Endothelial cell (in vitro differentiated cells): ENCODE data around the gene GIMAP6. TPM values are rescaled to one million over a fixed set of nuclear protein-coding genes. Genes with fewer than 3 reads are reported as not detected.

Source experiments
- DNase-seq: peaks from one replicate; pipeline ENCODE4 v3.0.0; 2021; ENCODE audit warnings: low spot score
- H3K27ac Mint-ChIP-seq: one replicate; pipeline ENCODE4 v1.8.0; 2021; ENCODE audit warnings: mixed read lengths, inconsistent platforms; ENCODE audit not compliant: unreplicated experiment
- H3K27me3 Mint-ChIP-seq: one replicate; pipeline ENCODE4 v1.8.0; 2021; ENCODE audit warnings: mild to moderate bottlenecking, moderate library complexity, mixed read lengths, inconsistent platforms; ENCODE audit not compliant: unreplicated experiment
- H3K36me3 Mint-ChIP-seq: one replicate; pipeline ENCODE4 v1.8.0; 2021; ENCODE audit warnings: mild to moderate bottlenecking, low read depth, mixed read lengths, inconsistent platforms; ENCODE audit not compliant: unreplicated experiment
- H3K4me1 Mint-ChIP-seq: one replicate; pipeline ENCODE4 v1.8.0; 2021; ENCODE audit warnings: mild to moderate bottlenecking, mixed read lengths, inconsistent platforms; ENCODE audit not compliant: unreplicated experiment
- H3K4me3 Mint-ChIP-seq: one replicate; pipeline ENCODE4 v1.8.0; 2021; ENCODE audit warnings: mild to moderate bottlenecking, mixed read lengths, inconsistent platforms; ENCODE audit not compliant: unreplicated experiment
- H3K9me3 Mint-ChIP-seq: one replicate; pipeline ENCODE4 v1.8.0; 2021; ENCODE audit warnings: mixed read lengths, inconsistent platforms; ENCODE audit not compliant: unreplicated experiment
- CTCF ChIP-seq: fragments of 200-600 bp; sonication (generic); IDR thresholded peaks from one replicate; pipeline ENCODE4 v1.5.0; 2021; ENCODE audit warnings: antibody characterized with exemption; ENCODE audit not compliant: unreplicated experiment
- total RNA-seq: library from RNA; stranded (reverse); fragmentation: NEBNext Ultra II Directional; extraction: Animal tissue kit (Norgen Biotek cat#: 25700); gene quantifications from one replicate; pipeline ENCODE4 v1.2.1, GENCODE V29; 2021; ENCODE audit not compliant: unreplicated experiment

GIMAP6 gene
- total RNA-seq, 1 donor from 2014 or later, result 47.7 TPM

- Mint-ChIP-seq H3K4me3 (no peak overlapping the region), H3K36me3 (peaks cover 26% of the 10 kb centered on the region), H3K27me3 (peaks cover 11% of the 10 kb centered on the region), H3K9me3 (peaks cover 10% of the 10 kb centered on the region), H3K27ac (peak overlapping the region; percentile 98), H3K4me1 (peaks cover 57% of the 10 kb centered on the region)
- DNase-seq, result no peak
- no peak for TF ChIP-seq CTCF
Observed at GRCh38 chr7:150587551-150587950, 44.6 kb downstream of the GIMAP6 start.

DNA sequence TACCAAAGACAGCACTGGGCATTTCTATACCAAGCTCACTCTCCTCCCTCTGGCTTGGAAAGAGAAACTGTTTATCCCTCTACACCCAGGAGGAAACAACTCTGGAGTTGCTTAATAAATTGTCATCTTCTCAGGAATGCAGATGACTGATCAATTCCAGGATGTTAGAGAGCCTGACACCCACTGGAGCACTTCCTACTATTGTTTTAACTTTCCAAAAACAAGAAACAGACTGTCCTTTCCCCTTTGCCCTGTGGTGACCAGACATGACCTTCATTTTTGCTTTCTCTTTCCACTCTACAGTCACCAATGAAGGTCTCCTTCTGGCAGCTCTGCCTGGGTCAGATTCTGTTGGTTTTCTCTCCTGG, 45.4 kb downstream of the GIMAP6 start:
- H3K27ac Mint-ChIP-seq, result peak overlapping the region; percentile 98
- H3K36me3 Mint-ChIP-seq, result peaks cover 24% of the 10 kb centered on the region
- H3K4me3 Mint-ChIP-seq, result peak overlapping the region; percentile 23
- TF ChIP-seq CTCF, result no peak
- H3K4me1 Mint-ChIP-seq, result peaks cover 57% of the 10 kb centered on the region
- H3K27me3 Mint-ChIP-seq, result peaks cover 10% of the 10 kb centered on the region
- peaks cover 10% of the 10 kb centered on the region for H3K9me3 Mint-ChIP-seq
- DNase-seq, result peak; percentile 20

- Mint-ChIP-seq H3K9me3 (peaks cover 8% of the 10 kb centered on the region), H3K4me1 (peaks cover 54% of the 10 kb centered on the region), H3K4me3 (peak overlapping the region; percentile 70), H3K27ac (peak overlapping the region; percentile 98), H3K36me3 (peaks cover 21% of the 10 kb centered on the region), H3K27me3 (peaks cover 8% of the 10 kb centered on the region)
- no peak for TF ChIP-seq CTCF
- DNase-seq, result no peak
Observed at GRCh38 chr7:150586068-150586784, 46.0 kb downstream of the GIMAP6 start.

DNA sequence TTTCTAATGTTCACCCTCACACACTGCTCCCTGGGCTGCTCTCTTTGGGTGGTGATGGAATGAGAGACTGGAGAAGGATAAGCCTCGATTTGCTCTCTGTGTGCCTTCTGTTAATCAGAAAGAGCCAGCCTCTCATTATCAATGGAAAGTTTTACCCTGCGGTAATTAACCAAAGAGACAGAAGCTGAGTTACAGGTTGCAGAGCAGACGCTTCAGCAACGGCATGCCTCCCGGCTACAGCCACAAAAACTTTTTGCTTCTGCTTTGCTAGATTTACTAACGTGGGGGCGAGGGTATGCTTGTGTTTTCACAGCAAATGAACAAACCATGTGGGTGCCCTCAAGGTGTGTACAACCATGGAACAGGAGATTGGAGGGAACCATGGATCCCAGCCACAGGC, 47.0 kb downstream of the GIMAP6 start:
- no peaks in the 10 kb centered on the region for H3K9me3 Mint-ChIP-seq
- H3K36me3 Mint-ChIP-seq, result peaks cover 25% of the 10 kb centered on the region

More for the DNA sequence above, 47.0 kb downstream of the GIMAP6 start:
- no peak for TF ChIP-seq CTCF
- no peak overlapping the region for H3K4me3 Mint-ChIP-seq
- DNase-seq, result no peak
- peaks cover 10% of the 10 kb centered on the region for H3K27me3 Mint-ChIP-seq
- peak overlapping the region; percentile 98 for H3K27ac Mint-ChIP-seq
- peaks cover 44% of the 10 kb centered on the region for H3K4me1 Mint-ChIP-seq
